ENCODE measurements around the gene ZNF823.

The ZNF823 gene

DNA sequence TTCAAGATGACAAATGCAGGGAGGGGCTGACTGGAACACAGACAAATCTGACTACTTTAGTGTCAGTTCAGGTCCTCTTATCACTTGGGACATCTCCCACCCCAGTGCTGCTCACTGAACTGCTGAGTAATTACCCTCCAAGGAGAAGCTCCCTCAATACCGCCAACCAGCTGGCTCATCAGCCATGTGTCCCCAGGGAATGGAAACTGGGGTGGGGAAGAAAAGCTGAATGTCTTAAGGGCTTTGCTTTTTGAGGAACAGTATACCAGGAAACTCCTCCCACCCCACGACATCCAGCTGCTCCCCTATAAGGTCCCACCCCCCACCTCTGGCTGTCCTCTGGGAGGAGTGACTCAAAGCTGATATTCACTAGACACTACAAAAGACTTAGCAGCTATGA lies 2.0 kb downstream of the ZNF823 start:
- DNase-seq = peak; percentile 14 to 70

DNA sequence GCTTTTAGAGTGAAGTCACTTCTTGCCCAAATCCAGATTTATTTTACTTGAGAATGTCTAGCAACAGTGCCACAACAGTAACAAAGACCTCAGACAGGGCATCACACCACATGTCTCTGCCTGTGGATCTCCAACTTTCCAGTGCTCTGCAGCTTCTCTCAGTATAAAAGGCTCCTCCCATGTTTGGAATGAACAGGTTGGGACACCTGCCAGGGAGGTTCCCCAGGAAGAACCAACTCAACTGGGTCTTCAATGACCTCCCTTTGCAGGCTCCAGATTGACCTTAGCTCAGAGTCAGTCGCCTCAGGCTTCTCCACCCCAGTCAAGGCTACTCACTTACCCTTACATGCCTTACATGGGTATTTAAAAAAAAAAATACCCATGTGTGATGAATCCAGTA lies 3.4 kb downstream of the ZNF823 start:
- no peak for DNase-seq

DNA sequence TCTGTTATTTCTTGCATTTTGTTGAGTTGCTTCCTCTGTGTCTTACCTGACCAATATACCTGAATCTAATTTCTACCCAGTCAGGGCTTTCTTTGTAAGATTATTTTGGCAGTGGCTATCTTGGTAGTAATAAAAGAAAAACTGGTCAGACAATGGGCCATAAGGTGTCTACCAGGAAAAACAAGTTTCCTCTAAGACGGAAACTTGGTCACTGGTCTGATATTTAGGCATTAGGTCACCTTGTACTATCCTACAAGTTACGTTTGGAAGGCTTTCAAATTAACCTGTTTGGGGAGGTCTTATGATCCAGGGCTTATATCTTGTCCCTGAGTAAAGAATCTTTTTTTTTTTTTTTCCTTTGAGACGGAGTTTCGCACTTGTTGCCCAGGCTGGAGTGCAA lies 9.2 kb downstream of the ZNF823 start:
- no peak for DNase-seq

DNA sequence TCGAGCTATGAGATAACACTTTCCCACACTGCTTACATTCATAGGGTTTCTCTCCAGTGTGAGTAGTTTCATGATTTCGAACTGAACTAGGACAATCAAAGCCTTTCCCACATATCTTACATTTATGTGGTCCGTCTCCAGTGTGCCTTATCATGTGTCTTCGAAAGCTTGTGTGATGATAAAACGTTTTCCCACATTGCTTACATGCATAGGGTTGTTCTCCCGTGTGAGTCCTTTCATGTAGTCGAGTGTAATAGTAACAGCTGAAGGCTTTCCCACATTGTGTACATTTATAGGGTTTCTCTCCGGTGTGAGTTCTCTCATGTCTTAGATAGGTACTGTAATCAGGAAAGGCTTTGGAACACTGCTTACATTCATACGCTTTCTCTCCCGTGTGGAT lies 16.3 kb downstream of the ZNF823 start:
- DNase-seq = no peak

DNA sequence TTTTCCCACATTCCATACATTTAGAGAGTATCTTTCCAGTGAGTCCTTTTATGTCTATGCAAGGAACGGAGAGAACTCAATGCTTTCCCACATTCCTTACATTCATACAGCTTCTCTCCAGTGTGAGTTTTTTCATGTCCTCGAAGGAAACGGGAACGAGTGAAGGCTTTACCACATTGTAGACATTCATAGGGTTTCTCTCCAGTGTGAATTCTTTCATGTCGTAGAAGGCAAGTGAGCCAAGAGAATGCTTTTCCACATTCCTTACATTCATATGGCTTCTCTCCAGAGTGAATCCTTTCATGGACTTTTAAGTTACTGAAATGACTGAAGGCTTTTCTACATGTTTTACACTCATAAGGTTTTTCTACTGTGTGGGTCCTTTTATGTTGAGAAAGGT lies 17.1 kb downstream of the ZNF823 start:
- no peak for DNase-seq

DNA sequence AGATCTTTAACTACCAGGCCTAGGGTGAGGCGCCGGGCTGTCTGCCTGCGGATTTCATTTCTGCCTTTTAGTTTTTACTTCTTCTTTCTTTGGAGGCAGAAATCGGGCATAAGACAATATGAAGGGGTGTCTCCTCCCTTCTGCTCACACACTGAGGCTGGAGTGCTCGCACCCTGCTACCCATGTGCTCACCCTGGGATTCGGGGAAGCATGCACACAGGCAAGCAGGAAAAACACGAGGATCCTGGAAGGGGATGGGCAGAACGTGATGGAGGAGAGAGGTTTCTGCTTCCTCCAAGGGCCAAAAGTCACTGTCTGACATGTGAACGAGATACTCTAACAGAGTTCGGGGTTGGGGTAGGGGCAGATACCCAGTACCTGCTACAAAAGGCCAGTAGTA lies 28.4 kb downstream of the ZNF823 start:
- DNase-seq = no peak

DNA sequence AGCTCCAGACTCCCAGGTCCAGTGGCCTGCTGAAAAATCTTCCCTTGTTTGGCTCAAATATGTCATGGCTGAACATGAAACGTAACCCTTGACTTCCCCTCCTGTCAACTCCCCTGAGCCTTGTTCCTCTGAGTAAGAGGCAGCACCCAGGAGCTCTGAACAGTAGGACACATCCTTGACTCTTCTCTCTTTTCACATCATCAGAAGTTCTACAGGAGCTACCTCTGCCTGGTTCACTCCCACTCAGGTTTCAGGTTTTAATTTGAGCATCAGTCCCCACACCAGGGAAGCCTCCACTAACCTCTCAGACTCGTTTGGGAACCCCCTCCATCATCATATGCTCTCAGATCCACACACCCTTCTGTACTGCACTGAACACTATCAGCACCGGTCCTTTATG lies 30.3 kb downstream of the ZNF823 start:
- no peak for DNase-seq

DNA sequence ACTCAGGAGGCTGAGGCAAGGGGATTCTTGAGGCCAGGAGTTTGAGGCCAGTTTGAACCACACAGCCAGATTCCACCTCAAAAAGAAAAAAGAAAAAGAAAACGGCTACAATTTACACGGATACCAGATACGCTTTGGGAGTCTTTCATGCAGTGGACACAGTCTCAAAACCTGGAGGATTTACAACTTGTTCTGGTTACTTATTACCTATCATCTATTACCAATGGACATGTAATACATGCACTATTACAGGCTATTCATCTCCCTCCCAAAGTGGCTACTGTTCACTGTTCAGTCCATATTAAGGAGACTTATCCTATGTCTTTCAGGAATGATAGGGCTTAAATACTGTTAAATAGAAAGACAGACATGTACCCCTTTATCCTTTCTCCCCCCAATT lies 33.3 kb downstream of the ZNF823 start:
- DNase-seq = no peak

DNA sequence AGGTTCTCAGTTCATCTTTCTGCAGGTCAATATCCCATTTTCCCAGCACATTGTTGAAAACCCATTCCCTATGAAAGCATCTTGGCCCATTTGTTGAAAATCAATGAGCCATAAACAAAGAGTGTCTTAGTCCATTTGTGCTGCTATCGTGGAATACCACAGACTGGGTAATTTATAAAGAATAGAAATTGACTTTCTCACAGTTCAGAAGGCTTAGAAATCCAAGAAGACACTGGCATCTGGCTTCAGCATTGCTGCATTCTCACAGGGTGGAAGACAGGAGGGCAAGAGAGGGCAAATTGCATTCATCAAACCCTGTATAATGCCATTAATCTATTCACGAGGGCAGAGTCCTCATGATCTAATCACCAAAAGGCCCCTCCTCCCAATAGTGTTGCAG lies 34.1 kb downstream of the ZNF823 start:
- no peak for DNase-seq

DNA sequence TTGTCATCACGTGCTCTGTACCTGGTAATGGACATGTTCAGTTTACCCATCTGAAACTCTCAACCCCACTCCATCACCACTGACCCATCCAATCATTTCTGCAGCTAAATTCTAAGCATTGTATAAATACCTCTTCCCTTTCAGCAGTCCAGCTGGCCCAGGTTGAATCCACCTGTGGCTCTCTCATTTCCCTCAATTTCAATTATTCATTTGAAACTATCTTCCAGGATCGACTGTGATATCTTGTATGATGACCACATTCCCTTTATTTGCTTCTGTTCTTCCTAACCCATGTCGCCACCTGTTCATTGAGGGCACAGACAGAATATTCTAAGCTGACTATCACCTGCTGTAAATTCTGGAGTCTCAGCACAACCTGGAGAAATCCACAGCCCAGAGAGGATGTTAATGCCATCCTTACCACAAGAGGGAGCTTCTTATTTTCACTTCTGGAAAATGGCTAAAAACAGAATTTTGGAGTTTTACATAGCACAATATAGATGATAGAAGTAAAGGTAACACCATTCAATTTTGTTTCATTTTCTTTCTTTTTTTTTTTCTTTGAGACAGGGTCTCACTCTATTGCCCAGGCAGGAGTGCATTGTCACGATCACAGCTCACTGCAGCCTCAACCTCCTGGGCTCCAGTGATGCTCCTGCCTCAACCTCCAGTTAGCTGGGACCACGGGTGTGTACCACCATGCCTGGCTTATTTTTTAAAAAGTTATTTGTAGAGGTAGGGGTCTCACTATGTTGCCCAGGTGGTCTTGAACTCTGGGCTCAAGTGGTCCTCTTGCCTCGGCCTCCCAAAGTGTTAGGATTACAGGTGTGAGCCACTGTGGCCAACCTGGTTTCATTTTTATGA lies 38.6 kb downstream of the ZNF823 start:
- peak in 1 of 2 donors; percentile 34 for DNase-seq

DNA sequence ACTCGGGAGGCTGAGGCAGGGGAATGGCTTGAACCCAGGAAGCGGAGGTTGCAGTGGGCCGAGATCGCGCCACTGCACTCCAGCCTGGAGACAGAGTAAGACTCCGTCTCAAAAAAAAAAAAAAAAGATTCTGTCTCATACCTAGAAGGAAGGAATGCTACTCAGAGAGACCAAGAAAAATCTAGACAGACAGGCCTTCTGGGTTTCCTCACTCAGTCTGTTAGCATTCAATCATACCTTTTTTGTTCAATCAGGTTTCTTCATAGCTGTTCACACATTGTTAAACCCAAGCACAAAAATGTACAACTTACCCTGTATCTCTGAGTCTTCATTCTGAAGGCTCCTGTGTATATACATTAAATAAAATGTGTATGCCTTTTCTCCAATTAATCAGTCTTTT lies 40.5 kb downstream of the ZNF823 start:
- no peak for DNase-seq

DNA sequence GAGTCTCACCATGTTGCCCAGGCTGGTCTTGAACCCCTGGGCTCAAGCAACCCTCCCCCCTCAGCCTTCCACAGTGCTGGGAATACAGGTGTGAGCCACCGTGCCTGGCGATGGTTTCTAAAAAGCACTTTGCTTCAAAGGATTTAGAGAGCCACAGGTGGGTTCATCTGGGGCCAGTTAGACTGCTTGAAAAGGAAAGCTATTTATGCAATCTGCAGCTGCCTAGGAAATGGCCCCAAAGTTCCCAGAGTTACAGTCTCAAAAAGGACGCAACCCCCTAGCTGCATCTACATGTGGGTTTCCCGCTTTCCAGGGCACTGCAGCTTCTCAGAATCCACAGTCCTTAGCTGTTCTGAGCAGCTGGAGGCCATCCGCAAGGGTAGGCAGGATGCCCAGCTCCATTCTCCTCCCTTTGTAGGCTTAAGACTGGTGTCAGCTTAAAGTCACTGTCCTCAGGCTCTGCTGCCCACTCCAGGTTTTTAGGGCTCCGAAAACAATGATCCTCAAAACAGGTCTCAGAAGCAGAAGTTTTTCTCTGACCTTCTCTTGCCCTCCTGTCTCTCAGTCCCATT lies 41.4 kb downstream of the ZNF823 start:
- DNase-seq = no peak

DNA sequence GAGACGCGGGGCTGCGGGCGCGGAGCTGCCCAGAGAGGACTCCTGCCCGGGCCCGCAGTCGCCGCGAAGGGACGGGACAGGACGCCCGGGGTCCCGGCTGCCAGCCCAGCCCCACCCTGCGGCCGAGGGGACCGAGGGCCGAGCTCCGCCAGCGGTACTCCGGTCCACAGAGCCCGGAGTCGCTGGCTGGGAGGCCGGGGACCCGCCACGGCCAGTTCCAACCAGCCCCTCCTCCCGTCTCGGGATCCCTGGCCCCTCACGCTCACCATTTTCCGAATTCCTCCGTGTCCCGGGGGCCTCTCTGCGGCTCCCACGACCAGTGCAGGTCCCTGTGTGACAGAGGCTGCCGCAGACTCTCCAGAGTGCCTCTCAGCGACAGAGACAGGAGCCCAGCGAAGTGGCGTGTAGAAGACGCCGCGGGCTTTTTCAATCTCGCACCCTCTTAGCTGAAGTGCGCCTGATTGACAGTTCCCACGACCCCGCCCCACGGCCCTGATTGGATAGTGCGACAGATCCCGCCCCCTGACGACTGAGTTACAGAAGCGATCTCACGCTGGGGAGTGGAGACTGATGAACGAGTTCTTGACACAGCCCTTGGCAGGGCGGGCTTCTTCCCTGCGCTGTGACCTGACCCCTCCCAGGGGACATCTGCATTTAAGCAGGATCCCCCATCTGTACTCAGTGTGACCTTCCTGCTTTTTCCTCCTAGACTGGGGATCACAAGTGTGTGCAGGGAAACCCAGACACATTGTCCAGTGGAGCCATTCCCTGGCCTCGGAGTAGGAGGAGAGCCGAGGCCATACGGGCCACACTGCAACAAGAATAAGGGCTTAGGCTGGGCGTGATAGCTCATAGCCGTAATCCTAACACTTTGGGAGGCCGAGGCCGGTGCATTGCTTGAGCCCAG lies 44.0 kb downstream of the ZNF823 start:
- DNase-seq = peak; percentile 64 to 88

DNA sequence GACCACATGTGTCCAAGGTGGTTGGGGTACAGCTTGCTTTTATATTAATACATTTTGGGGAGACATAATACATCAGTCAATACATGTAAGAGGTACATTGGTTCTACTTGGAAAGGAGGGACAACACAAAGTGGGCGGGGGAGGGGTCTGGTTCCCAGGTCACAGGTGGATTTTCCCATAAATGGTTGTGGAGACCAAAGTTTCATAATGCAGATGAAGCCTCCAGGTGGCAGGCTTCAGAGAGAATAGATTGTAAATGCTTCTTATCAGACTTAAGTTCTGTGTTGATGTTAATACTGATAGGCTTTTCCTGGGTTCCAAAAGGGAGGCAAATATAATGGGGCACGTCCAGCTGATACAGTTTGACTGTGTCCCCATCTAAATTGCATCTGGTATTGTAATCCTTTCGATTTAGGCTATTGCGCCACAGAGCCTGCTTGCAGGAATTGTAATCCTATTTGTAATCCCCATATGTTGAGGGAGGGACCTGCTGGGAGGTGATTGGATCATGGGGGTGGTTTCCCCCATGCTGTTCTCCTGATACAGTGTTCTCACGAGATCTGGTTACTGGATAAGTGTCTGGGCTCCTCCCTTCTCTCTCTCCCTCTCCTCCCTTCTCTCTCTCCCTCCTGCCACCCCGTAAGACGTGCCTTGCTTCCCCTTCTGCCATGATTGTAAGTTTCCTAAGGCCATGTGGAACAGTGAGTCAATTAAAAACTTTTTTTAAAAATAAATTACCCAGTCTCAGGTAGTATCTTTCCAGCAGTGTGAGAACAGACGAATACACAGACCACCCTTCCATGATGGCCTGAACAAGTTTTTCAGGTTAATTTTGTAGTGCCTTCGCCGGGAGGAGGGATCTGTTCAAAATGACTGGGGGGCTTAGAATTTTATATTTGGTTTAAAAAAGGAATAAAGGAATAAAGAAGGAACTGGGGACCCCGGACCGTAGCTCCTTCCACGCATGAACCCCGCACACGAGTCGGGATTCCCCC lies 44.9 kb downstream of the ZNF823 start:
- DNase-seq = no peak

DNA sequence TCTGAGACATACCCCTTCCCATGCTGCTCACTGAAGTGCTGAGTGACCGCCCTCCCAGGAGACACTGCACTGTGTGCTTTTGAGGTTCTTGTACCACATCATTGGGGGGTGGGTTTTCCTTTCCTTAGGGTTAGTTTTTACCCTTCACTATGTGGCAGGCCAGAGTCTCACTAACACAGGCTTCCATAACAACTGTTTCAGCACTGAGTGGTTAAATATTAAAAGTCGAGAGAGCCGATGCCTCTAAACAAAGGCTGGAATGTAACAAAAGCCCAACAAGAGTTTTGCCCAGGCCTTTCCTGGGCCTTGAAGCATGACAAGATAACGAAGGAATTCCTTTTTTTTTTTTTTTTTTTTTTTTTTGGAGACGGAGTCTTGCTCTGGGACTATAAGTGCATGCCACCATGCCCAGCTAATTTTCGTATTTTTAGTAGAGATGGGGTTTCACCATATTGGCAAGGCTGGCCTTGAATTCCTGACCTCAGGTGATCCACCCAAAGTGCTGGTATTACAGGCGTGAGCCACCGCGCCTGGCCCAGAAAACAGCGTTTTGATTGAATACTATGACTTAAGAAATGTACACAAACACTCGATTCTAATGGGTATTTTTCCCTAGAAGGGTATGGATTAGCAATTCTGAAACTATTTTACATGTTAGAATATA lies 46.5 kb downstream of the ZNF823 start:
- no peak for DNase-seq

DNA sequence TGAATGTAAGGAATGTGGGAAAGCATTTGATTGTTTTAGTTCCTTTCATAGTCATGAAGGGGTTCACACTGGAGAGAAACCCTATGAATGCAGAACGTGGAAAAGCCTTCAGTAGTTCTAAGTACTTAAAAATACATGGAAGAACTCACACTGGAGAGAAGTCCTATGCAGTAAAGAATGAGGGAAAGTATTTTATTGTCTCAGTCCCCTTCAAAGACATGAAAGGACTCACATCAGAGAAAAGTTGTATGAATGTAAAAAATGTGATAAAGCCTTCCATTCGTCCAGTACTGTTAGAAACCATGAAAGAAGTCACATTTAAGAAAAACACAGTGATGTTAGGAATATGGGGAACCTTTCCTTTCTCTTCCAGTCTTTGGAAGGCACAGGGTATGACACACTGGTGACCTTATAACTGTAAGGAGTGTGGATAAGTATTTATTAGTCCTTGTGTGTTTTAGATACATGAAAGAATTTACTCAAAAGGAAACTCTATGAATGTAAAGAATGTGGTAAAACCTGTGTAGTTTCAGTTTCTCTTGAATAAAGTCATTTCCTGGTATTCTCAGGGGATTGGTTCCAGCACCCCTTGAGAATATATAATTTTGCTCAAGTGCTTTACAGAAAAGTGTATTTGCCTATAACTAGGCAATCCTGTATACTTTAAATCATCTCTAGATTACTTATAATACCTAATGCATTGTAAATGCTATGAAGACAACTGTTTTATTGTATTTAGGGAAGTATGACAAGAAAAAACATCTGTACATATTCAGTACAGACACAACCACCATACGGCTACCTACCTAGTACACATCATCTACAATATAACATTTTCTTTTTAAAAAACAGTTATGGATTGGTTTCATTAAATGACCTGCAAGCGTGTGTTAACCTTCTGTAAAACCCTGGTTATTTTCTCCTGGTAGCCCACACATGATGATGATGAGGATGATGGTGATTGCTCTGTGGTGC lies 52.8 kb downstream of the ZNF823 start:
- no peak for DNase-seq

DNA sequence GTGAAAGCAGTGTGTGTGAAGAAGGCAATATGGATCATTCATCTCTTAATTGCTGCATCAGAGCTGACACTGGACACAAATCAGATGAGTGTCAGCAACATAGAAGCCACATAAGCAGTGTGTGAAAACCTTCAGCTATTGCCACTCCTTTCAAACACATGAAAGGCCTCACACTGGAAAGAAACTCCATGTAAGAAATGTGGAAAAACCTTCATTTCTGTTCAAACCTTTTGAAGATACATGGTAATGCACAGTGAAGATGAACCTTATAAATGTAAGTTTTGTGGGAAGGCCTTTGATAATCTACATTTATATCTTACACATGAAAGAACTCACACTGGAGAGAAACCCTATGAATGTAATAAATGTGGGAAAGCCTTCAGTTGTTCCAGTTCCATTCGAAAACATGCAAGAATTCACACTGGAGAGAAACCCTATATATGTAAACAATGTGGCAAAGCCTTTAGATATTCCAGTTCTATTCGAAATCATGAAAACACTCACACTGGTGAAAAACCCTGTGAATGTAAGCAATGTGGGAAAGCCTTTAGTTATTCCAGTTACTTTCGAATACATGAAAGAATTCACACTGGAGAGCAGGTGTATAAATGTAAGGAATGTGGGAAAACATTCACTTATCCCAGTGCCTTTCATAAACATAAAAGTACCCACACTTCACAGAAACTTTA lies 53.6 kb downstream of the ZNF823 start:
- no peak for DNase-seq

DNA sequence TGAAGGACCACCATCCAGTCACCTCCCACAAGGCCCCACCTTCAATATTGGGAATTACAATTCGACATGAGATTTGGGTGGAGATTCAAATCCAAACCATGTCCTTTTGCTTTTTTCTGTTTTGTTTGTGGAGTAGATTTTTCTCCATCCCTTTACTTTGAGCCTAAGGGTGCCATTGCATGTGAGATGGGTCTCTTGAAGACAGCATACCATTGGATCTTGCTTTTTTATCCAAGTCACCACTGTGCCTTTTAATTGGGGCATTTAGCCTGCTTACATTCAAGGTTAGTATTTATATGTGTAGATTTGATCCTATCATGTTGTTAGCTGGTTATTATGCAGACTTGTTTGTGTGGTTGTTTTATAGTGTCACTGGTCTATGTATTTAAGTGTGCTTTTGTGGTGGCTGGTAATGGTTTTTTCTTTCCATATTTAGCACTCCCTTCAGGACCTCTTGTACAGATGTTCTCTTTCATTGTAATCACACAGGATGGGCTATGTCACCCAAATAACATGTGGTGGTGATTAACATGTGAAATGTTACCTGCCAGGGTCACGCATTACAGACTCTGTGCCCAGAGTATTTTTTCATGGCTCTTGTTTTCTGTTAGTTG lies 58.0 kb downstream of the ZNF823 start:
- no peak for DNase-seq

DNA sequence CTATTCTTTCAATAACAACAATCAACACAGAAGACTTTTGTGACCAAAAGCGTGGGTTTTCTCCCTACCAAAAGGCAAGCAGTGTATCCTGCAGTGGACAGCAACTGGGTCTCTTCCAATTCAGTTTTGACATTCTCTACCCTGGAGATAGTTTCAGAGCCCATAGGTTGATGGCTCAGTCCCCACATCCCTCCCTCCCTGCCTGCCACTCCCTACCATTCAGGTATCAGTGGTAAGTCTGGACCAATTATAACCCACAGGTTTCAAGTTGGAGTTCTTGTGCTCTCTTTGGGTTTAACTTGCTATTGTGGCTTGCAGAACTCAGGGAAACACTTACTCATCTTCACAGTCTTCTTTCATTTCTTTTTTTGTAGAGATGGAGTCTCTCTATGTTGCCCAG lies 60.2 kb downstream of the ZNF823 start:
- DNase-seq = no peak

All from bone marrow (tissue), 2 donors.